Left colon (tissue), 2 donors: Measurements from ENCODE around the gene TAS1R2. TPM values are rescaled to one million over a fixed set of nuclear protein-coding genes. Genes with fewer than 3 reads are reported as not detected.
"Not testable (repeated sequence)": the region's sequence is repeated elsewhere in the genome, so short reads cannot be mapped to it uniquely, and the experiment has no call there.

Experiments used
- ATAC-seq: fragments of 200-7000 bp; cut with Tn5 transposase; one replicate; pipeline ENCODE4 v1.9.1; 2020; ENCODE audit warnings: mild to moderate bottlenecking, moderate library complexity
- DNase-seq, 2 donors: peaks; one replicate each; pipeline ENCODE4 v3.0.0-alpha.2; 2020
- intact Hi-C, 2 donors: fragments of 100-400 bp; cut with DNase I in 1 of 2; cut with micrococcal nuclease in 1 of 2; formaldehyde crosslinking; loops; one replicate each; pipeline versions ENCODE4 v1.11.2 to v1.14.0; 2022; cut with DNase I, micrococcal nuclease
- long read RNA-seq: library from polyadenylated mRNA; unstranded; transcript quantifications from one replicate; pipeline ENCODE4 v2.0.0, GENCODE V29; 2021
- total RNA-seq, 2 donors: library from RNA; stranded (reverse); fragmentation: NEBNext Ultra II Directional; extraction: Animal tissue kit (Norgen Biotek cat#: 25700); gene quantifications; one replicate each; pipeline ENCODE4 v1.2.1, GENCODE V29; 2021
- donor health status: DM: no; HTN: no; CAD: no.
- donor health status: DM: yes; HTN: yes; CAD: no.

TAS1R2 gene
- not detected for total RNA-seq
- long read RNA-seq: 0 reads

DNA sequence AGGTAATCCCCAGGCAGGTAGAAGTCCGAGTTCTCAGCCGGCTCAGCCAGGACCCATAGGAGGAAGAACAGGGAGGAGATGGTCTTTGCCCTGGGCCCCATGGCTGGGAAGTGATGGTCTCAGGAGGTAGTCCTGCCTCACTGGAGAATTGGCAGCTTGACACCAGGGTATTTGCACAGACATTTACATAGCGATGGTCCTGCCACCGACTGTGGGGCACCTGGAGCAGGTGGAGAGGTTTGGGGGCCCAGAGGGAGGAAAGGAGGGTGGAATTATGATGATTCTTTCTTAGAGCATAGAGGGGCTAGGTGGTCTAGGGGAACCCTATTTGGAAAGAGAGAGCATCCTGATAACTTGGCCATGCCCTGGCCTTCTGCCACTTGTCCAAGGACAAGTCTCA, at the start of gene TAS1R2:
Gene TAS1R2, minus strand, starts transcription at position 101 of the 400 bp plus-strand sequence. Its CDS starts 0 bp downstream, at position 101.
- intact Hi-C loops: no loop called here
- no peak for DNase-seq
- no peak for ATAC-seq

GRCh38 chr1:18907917-18908845, 48.7 kb upstream of the TAS1R2 start:
- DNase-seq (no peak), ATAC-seq (no peak)
- intact Hi-C loops: loop anchor here in 1 of 2 donors (5.0 kb wide), 1 partner anchor 189 kb away; no protein-coding TSS in a partner anchor

GRCh38 chr1:18907021-18907916, 47.8 kb upstream of the TAS1R2 start:
- ATAC-seq (no peak), DNase-seq (peak; percentile 48 to 51)
- intact Hi-C loops: loop anchor here in 1 of 2 donors (5.0 kb wide), 1 partner anchor 190 kb away; no protein-coding TSS in a partner anchor

GRCh38 chr1:18903291-18903756, 43.9 kb upstream of the TAS1R2 start:
- ATAC-seq (no peak), DNase-seq (no peak)
- intact Hi-C loops: no loop called here

DNA sequence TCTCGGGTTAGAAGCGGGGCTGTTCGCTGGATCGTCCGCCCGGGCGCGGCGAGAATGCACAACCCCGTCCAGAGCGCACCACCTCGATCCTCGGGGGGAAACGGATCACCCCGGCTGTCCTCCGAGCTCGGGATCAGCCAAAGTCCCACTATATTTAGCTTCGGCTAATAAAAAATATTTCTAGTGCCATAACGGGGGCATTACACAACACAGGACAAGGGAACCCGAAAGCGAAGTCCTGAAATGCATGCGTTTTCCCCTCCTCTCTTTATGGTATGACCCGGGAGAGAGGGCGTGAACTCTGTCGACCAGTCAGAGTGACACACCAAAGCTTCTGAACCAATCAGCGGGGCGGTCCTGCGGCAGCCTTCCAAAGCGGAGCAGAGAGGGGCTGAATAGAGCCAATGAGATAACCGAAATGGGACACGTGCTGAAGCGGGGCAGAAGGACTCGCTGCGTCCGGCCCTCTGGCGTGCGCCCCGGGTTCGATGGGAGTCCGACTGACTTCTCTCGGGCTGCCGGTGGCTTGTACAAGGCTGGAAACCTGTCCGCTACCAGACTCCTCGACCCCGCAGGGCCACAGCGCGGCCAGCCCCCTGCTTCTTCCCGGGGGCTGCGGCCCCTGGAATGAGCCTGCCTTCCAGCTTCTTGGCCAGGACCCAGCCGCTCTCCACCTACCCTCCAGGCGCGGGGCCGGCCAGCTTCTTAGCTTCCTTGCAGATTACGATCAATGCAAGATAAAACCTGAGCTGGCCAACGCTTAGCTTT, 43.2 kb upstream of the TAS1R2 start, which contains the start of gene ALDH4A1:
Gene ALDH4A1, minus strand, starts transcription at position 33 of the 768 bp plus-strand sequence. Its CDS starts 32 bp downstream, at position 1.
- DNase-seq: peak; percentile 94 to 98
- intact Hi-C loops: no loop called here
- ATAC-seq: peak; percentile 95

DNA sequence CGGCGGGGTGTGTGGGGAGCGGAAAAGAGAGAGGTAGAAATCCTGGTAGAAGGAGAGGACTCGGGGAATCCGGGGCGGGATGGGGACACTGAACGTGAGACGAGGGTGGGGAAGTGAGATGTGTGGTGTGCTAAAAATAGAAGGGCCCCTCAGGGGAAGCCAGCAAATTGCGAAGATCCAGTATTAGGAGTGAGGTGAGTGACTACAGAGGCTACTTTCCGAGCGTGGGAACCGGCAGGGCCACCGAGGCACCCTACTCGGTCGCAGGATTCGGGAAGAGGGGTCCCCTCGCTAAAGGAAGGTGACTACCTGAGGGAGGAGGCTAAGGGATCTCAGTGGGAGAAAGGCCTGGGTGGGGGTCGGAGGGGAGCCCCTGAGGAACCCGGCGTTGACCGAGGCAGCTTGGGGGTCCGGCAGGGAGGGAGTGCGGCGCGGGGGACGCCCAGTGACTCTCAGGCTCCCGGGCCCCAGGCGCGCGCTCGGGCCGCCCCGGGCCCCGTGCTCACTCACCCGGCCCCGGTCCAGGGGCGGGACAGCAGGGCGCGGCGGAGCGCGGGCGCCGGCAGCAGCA, 42.6 kb upstream of the TAS1R2 start:
- intact Hi-C loops: no loop called here
- peak in 1 of 2 donors; percentile 31 for DNase-seq
- no peak for ATAC-seq

- DNase-seq: no peak
- intact Hi-C loops: no loop called here
- ATAC-seq: no peak
Observed at GRCh38 chr1:18901147-18901951, 41.9 kb upstream of the TAS1R2 start.

- ATAC-seq: no peak
- DNase-seq: no peak
- intact Hi-C loops: no loop called here
Observed at GRCh38 chr1:18900303-18900841, 40.9 kb upstream of the TAS1R2 start.

GRCh38 chr1:18899363-18900049, 40.0 kb upstream of the TAS1R2 start:
- ATAC-seq (no peak), DNase-seq (no peak)
- intact Hi-C loops: no loop called here

DNA sequence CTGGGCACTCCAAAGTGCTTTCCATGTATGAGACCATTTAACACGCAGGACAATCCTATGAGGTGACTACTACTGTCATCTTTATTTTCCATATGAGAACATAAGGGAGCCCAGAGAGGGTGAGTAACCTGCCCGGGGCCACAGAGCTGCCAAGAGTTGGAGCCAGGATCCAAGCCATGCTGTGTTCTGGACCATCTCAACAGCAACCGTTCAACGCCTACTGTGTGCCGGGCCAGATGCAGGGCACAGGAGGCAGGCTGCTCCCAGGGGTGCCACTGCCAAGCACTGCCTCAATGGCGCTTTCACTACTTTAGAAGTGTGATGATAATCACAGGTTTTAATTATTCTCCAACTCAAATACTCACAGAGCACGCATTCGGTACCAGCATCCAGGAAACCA, 39.1 kb upstream of the TAS1R2 start:
- intact Hi-C loops: no loop called here
- no peak for DNase-seq
- ATAC-seq: no peak

GRCh38 chr1:18895317-18895716, 35.9 kb upstream of the TAS1R2 start:
- DNase-seq (no peak), ATAC-seq (no peak)
- intact Hi-C loops: no loop called here

- ATAC-seq: no peak
- intact Hi-C loops: no loop called here
Observed at GRCh38 chr1:18893120-18893519, 33.7 kb upstream of the TAS1R2 start.

DNA sequence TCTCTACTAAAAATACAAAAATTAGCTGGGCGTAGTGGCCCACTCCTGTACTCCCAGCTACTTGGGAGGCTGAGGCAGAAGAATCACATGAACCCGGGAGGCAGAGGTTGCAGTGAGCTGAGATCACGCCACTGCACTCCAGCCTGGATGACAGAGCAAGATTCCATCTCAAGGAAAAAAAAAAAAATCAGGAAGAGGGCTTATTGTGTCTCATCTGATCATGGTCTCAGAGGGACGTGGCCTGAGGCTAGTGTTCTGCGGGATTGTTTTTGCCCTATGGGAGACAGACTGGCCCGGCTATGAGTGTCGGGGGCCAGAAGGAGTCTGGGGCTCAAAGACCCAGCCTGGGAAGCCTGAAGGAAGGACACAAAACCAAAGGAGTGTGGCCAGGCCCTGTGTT, 32.4 kb upstream of the TAS1R2 start:
- DNase-seq, ATAC-seq, intact Hi-C loops: not testable (repeated sequence)

More at GRCh38 chr1:18893120-18893519, 33.7 kb upstream of the TAS1R2 start:
- DNase-seq: no peak

- DNase-seq: no peak
- no peak for ATAC-seq
- intact Hi-C loops: no loop called here
Observed at GRCh38 chr1:18891426-18891780, 31.9 kb upstream of the TAS1R2 start.

DNA sequence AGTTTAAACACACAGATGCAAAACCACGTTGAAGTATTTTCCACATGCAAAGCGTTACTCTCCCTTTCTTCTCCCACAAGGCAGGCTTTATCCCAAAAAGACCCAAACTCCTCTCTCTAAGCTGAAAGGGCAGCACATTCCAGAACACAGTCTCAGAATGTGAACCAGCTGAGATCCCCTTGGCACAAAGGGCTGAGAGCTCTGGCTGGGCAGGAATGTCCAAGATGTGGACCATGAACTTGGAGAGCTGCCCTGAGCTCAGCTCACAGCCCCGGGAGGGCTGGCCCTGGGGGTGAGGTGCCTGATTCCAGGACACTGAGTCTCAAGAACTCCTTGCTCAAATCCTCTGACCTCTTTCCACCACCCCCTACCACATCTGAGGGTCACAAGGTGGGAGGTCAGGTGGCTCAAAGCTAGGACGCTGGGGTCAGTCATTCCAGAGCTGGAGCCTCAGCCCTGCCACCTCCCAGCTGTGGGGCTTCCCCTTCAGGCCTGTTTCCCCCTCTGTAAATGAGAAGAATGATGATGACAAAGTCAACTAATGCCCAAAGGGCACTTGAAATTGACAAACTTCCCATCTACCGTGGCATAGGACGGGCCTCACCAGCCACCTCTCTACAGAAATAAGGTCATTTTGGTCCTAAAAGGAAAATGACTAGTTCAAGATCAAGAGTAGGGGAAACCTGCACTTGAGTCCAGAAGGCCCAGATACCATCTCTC, 31.4 kb upstream of the TAS1R2 start:
- DNase-seq (no peak), ATAC-seq (no peak)
- intact Hi-C loops: no loop called here

DNA sequence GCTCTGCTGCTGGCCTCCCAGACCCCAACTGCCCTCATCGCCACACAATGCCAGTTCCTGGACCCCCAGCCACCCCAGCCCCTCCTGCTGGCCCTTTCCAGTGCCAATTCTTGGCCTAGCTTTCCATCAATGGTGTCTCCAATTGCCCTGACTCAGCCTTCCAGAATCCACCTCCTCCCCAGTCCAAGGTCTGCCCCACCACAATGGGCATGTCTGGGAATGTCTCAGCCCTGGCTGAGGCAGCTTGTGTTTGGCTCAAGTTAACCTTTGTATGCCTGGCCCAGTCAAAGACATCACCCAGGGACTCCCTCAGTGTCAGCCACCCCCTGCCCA, 26.5 kb upstream of the TAS1R2 start:
- ATAC-seq (peak; percentile 56), DNase-seq (no peak)
- intact Hi-C loops: no loop called here
